IMR-90 (cell line): Measurements from ENCODE around the gene SIX4. TPM values are rescaled to one million over a fixed set of nuclear protein-coding genes. Genes with fewer than 3 reads are reported as not detected.
A peak's percentile ranks its signal among the peaks of the same experiment; 100 is the strongest.

Experiments
- ATAC-seq: fragments of 200-7000 bp; cut with Tn5 transposase; 2 replicates; pipeline ENCODE4 v1.9.1; 2020; ENCODE audit warnings: low read depth, mild to moderate bottlenecking, moderate library complexity
- BruUV-seq: library from RNA; stranded (reverse); fragments of 400-500 nt; replicated peaks from 2 replicates; lab custom pipeline; 2021; lab: Mats Ljungman, UMichigan
- CTCF ChIA-PET: fragments of 300-600 bp; formaldehyde crosslinking; extraction: SDS; loops from one replicate; lab custom pipeline; 2021; ENCODE audit warnings: antibody characterized with exemption; lab: Yijun Ruan, JAX
- POLR2A ChIA-PET: fragments of 300-600 bp; sonication (Branson Sonifier 250); formaldehyde crosslinking; loops from one replicate; lab custom pipeline; 2022; ENCODE audit warnings: antibody characterized with exemption; ENCODE audit not compliant: unreplicated experiment; lab: Charles Lee
- DNase-seq: peaks from one replicate; pipeline ENCODE4 v3.0.0; 2013
- H2AFZ ChIP-seq: replicated peaks from 2 replicates; pipeline ENCODE3; 2013; ENCODE audit warnings: low read length, mild to moderate bottlenecking; ENCODE audit not compliant: poor library complexity
- H2AK5ac ChIP-seq: 2 replicates; pipeline ENCODE4 v1.6.1; 2013; ENCODE audit warnings: low read depth, low read length, inconsistent platforms
- H2AK9ac ChIP-seq: replicated peaks from 2 replicates; pipeline ENCODE3; 2013; ENCODE audit warnings: mild to moderate bottlenecking, low read depth, low read length, moderate library complexity; ENCODE audit not compliant: poor library complexity
- H2BK120ac ChIP-seq: 2 replicates; pipeline ENCODE4 v1.6.1; 2013; ENCODE audit warnings: low read depth, low read length, inconsistent platforms
- H2BK15ac ChIP-seq: 3 replicates; pipeline ENCODE4 v1.6.1; 2013; ENCODE audit warnings: low read depth, low read length, inconsistent platforms
- H2BK20ac ChIP-seq: 2 replicates; pipeline ENCODE4 v1.6.1; 2013; ENCODE audit warnings: low read depth, mild to moderate bottlenecking, inconsistent platforms, low read length, moderate library complexity
- H2BK5ac ChIP-seq: 2 replicates; pipeline ENCODE4 v1.6.1; 2013; ENCODE audit warnings: mild to moderate bottlenecking, low read depth, low read length, inconsistent platforms; ENCODE audit not compliant: poor library complexity, severe bottlenecking
- H3K14ac ChIP-seq: replicated peaks from 2 replicates; pipeline ENCODE4 v1.6.1; 2013; ENCODE audit warnings: low read depth, low read length, inconsistent platforms
- H3K18ac ChIP-seq: 2 replicates; pipeline ENCODE4 v1.6.1; 2013; ENCODE audit warnings: low read depth, low read length, control low read depth
- H3K23ac ChIP-seq: 2 replicates; pipeline ENCODE4 v1.6.1; 2013; ENCODE audit warnings: low read depth, low read length, inconsistent platforms
- H3K27ac ChIP-seq: 2 replicates; pipeline ENCODE4 v1.5.1; 2013; ENCODE audit warnings: mild to moderate bottlenecking, control low read depth, low read length; ENCODE audit not compliant: insufficient read depth
- H3K27me3 ChIP-seq: 2 replicates; pipeline ENCODE4 v1.6.1; 2013; ENCODE audit warnings: low read length; ENCODE audit not compliant: control insufficient read depth, insufficient read depth
- H3K36me3 ChIP-seq: 2 replicates; pipeline ENCODE4 v1.6.1; 2013; ENCODE audit warnings: low read length, mixed read lengths; ENCODE audit not compliant: control insufficient read depth, insufficient read depth
- H3K4ac ChIP-seq: 2 replicates; pipeline ENCODE4 v1.6.1; 2013; ENCODE audit warnings: low read depth, low read length, inconsistent platforms
- H3K4me1 ChIP-seq: 2 replicates; pipeline ENCODE4 v1.6.1; 2013; ENCODE audit warnings: low read length, mixed read lengths; ENCODE audit not compliant: control insufficient read depth, insufficient read depth
- H3K4me2 ChIP-seq: 2 replicates; pipeline ENCODE4 v1.6.1; 2013; ENCODE audit warnings: low read depth, mild to moderate bottlenecking, control low read depth, low read length, moderate library complexity
- H3K4me3 ChIP-seq: 2 replicates; pipeline ENCODE4 v1.5.1; 2013; ENCODE audit warnings: low read depth, mild to moderate bottlenecking, control low read depth, low read length, moderate library complexity; ENCODE audit not compliant: insufficient read depth
- H3K56ac ChIP-seq: 2 replicates; pipeline ENCODE4 v1.6.1; 2013; ENCODE audit warnings: low read length, inconsistent platforms; ENCODE audit not compliant: insufficient read depth; ENCODE audit errors: extremely low read depth
- H3K79me1 ChIP-seq, 2 experiments: 2 replicates each; pipeline ENCODE4 v1.6.1; 2013; ENCODE audit warnings: low read length in 2 of 2, inconsistent platforms in 1 of 2, low read depth in 1 of 2
- H3K9ac ChIP-seq: 2 replicates; pipeline ENCODE4 v1.6.1; 2013; ENCODE audit warnings: low read depth, low read length, control low read depth
- H3K9me1 ChIP-seq: 2 replicates; pipeline ENCODE4 v1.6.1; 2013; ENCODE audit warnings: low read length, inconsistent platforms; ENCODE audit not compliant: insufficient read depth
- H3K9me3 ChIP-seq: 2 replicates; pipeline ENCODE4 v1.6.1; 2013; ENCODE audit warnings: low read length; ENCODE audit not compliant: control insufficient read depth, insufficient read depth
- H4K20me1 ChIP-seq: 2 replicates; pipeline ENCODE4 v1.6.1; 2013; ENCODE audit warnings: low read length, inconsistent platforms; ENCODE audit not compliant: insufficient read depth
- H4K5ac ChIP-seq: 2 replicates; pipeline ENCODE4 v1.6.1; 2013; ENCODE audit warnings: mild to moderate bottlenecking, low read depth, low read length, control low read depth
- H4K8ac ChIP-seq, 2 experiments: 2 replicates each; pipeline ENCODE4 v1.6.1; 2013; ENCODE audit warnings: low read depth in 2 of 2, low read length in 2 of 2, control low read depth in 1 of 2, inconsistent platforms in 1 of 2
- H4K91ac ChIP-seq: 2 replicates; pipeline ENCODE4 v1.6.1; 2013; ENCODE audit warnings: low read depth, low read length, inconsistent platforms; ENCODE audit not compliant: insufficient read depth
- BHLHE40 ChIP-seq: fragments of 150-350 bp; IDR thresholded peaks from 2 replicates; pipeline ENCODE4 v1.6.1; 2016; ENCODE audit warnings: mild to moderate bottlenecking, low read depth, low read length
- CTCF ChIP-seq: conservative IDR thresholded peaks from 2 replicates; pipeline ENCODE4 v1.5.1; 2012; ENCODE audit warnings: mild to moderate bottlenecking, low read depth, low read length, improper control_type of control experiment
- FOS ChIP-seq: fragments of 150-350 bp; IDR thresholded peaks from 2 replicates; pipeline ENCODE4 v1.6.1; 2016; ENCODE audit warnings: low read depth, low read length
- MAFK ChIP-seq: IDR thresholded peaks from 2 replicates; pipeline ENCODE4 v1.6.1; 2012; ENCODE audit warnings: low read depth, low read length, improper control_type of control experiment
- MAZ ChIP-seq: IDR thresholded peaks from 2 replicates; pipeline ENCODE4 v1.6.1; 2012; ENCODE audit warnings: low read depth, mild to moderate bottlenecking, low read length, improper control_type of control experiment, moderate library complexity, borderline replicate concordance
- MXI1 ChIP-seq: IDR thresholded peaks from 2 replicates; pipeline ENCODE4 v1.6.1; 2012; ENCODE audit warnings: low read depth, mild to moderate bottlenecking, low read length, moderate library complexity, borderline replicate concordance
- NFE2L2 ChIP-seq: fragments of 150-350 bp; IDR thresholded peaks from 2 replicates; pipeline ENCODE4 v1.6.1; 2016; ENCODE audit warnings: low read depth, mild to moderate bottlenecking, low read length
- POLR2A ChIP-seq: IDR thresholded peaks from 2 replicates; pipeline ENCODE4 v1.6.1; 2012; ENCODE audit warnings: mild to moderate bottlenecking, low read depth, low read length
- RAD21 ChIP-seq: IDR thresholded peaks from 2 replicates; pipeline ENCODE4 v1.6.1; 2012; ENCODE audit warnings: low read length, improper control_type of control experiment
- RFX5 ChIP-seq: IDR thresholded peaks from 2 replicates; pipeline ENCODE4 v1.8.0; 2012; ENCODE audit warnings: low read depth, mild to moderate bottlenecking, low read length, moderate library complexity
- USF2 ChIP-seq: fragments of 150-350 bp; IDR thresholded peaks from 2 replicates; pipeline ENCODE4 v1.6.1; 2017; ENCODE audit warnings: mild to moderate bottlenecking, antibody characterized with exemption, low read length, low read depth
- WGBS, 2 experiments: methylation state at CpG; one replicate each; pipeline versions ENCODE4 v1.1.5 to v1.1.7; 2013; ENCODE audit warnings: missing lambda C conversion rate in 2 of 2; ENCODE audit not compliant: insufficient read length in 1 of 2; ENCODE audit errors: extremely low coverage in 2 of 2; 5-methylcytosine and 5-hydroxymethylcytosine counted together
- dilution Hi-C: fragments of 300-500 bp; cut with HindIII; formaldehyde crosslinking; loops from one replicate; pipeline ENCODE4 v1.14.3; 2018; ENCODE audit warnings: low sequenced_read_pairs; ENCODE audit not compliant: unreplicated experiment
- in situ Hi-C: fragments of 300-500 bp; cut with MboI; formaldehyde crosslinking; loops from 3 replicates; pipeline ENCODE4 v1.14.3; 2019; ENCODE audit warnings: low sequenced_read_pairs, inconsistent platforms, mixed read lengths
- intact Hi-C: fragments of 100-400 bp; cut with micrococcal nuclease; formaldehyde crosslinking; loops from 2 replicates; pipeline ENCODE4 v1.10.0; 2022
- polyA plus RNA-seq, 3 experiments: library from polyadenylated mRNA; depleted of rRNA; stranded (reverse); fragments of >200 nt; gene quantifications; 2 replicates each; pipeline ENCODE4 v1.2.3, GENCODE V29; 2012; ENCODE audit warnings: low replicate concordance in 1 of 3
- total RNA-seq: library from RNA; depleted of rRNA; stranded (reverse); fragments of >200 nt; gene quantifications from 2 replicates; pipeline ENCODE4 v1.2.3, GENCODE V29; 2012
- TF ChIP-seq, protein P1 (sequence below): fragments of 150-350 bp; IDR thresholded peaks from 2 replicates; pipeline ENCODE4 v1.6.1; 2016; ENCODE audit warnings: low read depth, mild to moderate bottlenecking, low read length, moderate library complexity, borderline replicate concordance

SIX4 gene
- total and polyA plus RNA-seq, 2 of the 4 experiments (the other 2 are of a cell fraction) = 7.1 to 42.7 TPM

- peak overlapping the region; percentile 78 for H3K4ac ChIP-seq
- H2AK5ac ChIP-seq = peak overlapping the region; percentile 75
- peak overlapping the region; percentile 80 for H2AK9ac ChIP-seq
- peak overlapping the region; percentile 90 for H3K14ac ChIP-seq
- in situ Hi-C loops = loop anchor here (5.0 kb wide), 2 partner anchors 84 to 261 kb away; partner anchors contain the start of genes SLC38A6 and TRMT5
- H3K27ac ChIP-seq = peak overlapping the region; percentile 78
- peaks cover 10% of the 10 kb centered on the region for H3K4me1 ChIP-seq
- CTCF ChIA-PET = interaction anchor here (1.0 to 1.6 kb wide), 3 partner anchors 244 to 536 kb away, joined by 3 read pairs; partner anchors contain the start of genes SLC38A6 and TRMT5
- peak overlapping the region; percentile 98 for H3K4me2 ChIP-seq
- DNase-seq (peak; percentile 84), ATAC-seq (peak; percentile 25)
- H4K5ac ChIP-seq = no peak overlapping the region
- peak overlapping the region; percentile 97 for H2BK5ac ChIP-seq
- H3K79me1 ChIP-seq = peaks cover 16 to 44% of the 10 kb centered on the region in 2 experiments; a peak in 3 of 4 replicates
- peaks cover 9% of the 10 kb centered on the region for H3K9me1 ChIP-seq
- dilution Hi-C loops = no loop called here
- H2AFZ ChIP-seq = peak overlapping the region; percentile 88
- peak overlapping the region; percentile 72; the same call in 1 of the 3 replicates for H2BK15ac ChIP-seq
- H3K36me3 ChIP-seq = peaks cover 19% of the 10 kb centered on the region
- peak overlapping the region; percentile 71 for H3K4me3 ChIP-seq
- H3K9me3 ChIP-seq = no peaks in the 10 kb centered on the region
- BruUV-seq = no TSS peak
- H2BK20ac ChIP-seq = no peak overlapping the region
- peak overlapping the region; percentile 63 for H2BK120ac ChIP-seq
- peak overlapping the region; percentile 87; the same call in 1 of the 2 replicates for H3K56ac ChIP-seq
- H3K23ac ChIP-seq = peak overlapping the region; percentile 90
- intact Hi-C loops = loop anchor here (1.0 to 5.0 kb wide), 4 partner anchors 73 to 381 kb away; partner anchors contain the start of genes SIX1, SLC38A6 and TRMT5
- peaks cover 40% of the 10 kb centered on the region; the same call in 1 of the 2 replicates for H4K20me1 ChIP-seq
- POLR2A ChIA-PET = interaction anchor here (0.6 kb wide), 1 partner anchor 368 kb away, joined by 3 read pairs; no protein-coding TSS in a partner anchor
- peak overlapping the region; percentile 46; the same call in 1 of the 2 replicates for H3K18ac ChIP-seq
- WGBS, 2 experiments = 1% methylated on average over 41 of the region's 70 CpGs; no CpG with 5 or more reads in 1 of the 2 experiments
- no peaks in the 10 kb centered on the region for H3K27me3 ChIP-seq
- H3K9ac ChIP-seq = peak overlapping the region; percentile 80
- H4K8ac ChIP-seq = peak overlapping the region; percentile 51 to 68; a peak in 1 of 4 replicates
- peak overlapping the region; percentile 66 for H4K91ac ChIP-seq
- TF ChIP-seq MAZ = peak; percentile 66; the same call in 1 of the 2 replicates
- TF ChIP-seq RFX5 = no peak
- TF ChIP-seq FOS = peak; percentile 61; the same call in 1 of the 2 replicates
- no peak for TF ChIP-seq NFE2L2
- TF ChIP-seq, protein P1, sequence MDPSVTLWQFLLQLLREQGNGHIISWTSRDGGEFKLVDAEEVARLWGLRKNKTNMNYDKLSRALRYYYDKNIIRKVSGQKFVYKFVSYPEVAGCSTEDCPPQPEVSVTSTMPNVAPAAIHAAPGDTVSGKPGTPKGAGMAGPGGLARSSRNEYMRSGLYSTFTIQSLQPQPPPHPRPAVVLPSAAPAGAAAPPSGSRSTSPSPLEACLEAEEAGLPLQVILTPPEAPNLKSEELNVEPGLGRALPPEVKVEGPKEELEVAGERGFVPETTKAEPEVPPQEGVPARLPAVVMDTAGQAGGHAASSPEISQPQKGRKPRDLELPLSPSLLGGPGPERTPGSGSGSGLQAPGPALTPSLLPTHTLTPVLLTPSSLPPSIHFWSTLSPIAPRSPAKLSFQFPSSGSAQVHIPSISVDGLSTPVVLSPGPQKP = no peak
- peak; percentile 37 for TF ChIP-seq CTCF
- no peak for TF ChIP-seq MXI1
- TF ChIP-seq RAD21 = peak; percentile 16; the same call in 1 of the 2 replicates
- TF ChIP-seq USF2 = no peak
- no peak for TF ChIP-seq BHLHE40
- no peak for TF ChIP-seq MAFK
- 0 out of 2 replicates have a peak, but pooled peaks have one; percentile 8 for TF ChIP-seq POLR2A
These were observed 2.6 kb downstream of the SIX4 start for GRCh38 chr14:60721326-60722106.
